AG09319 (cell line): ENCODE results near the gene GPLD1.
A peak's percentile ranks its signal among the peaks of the same experiment; 100 is the strongest.

Experiments
- DNase-seq: peaks from one replicate; pipeline ENCODE4 v3.0.0-alpha.2; 2010; ENCODE audit warnings: low read depth; ENCODE audit errors: extremely low read depth
- CTCF ChIP-seq: IDR thresholded peaks from 2 replicates; pipeline ENCODE4 v1.5.1; 2011; ENCODE audit warnings: low read depth, mild to moderate bottlenecking, inconsistent platforms, low read length, moderate library complexity

Gene GPLD1

DNA sequence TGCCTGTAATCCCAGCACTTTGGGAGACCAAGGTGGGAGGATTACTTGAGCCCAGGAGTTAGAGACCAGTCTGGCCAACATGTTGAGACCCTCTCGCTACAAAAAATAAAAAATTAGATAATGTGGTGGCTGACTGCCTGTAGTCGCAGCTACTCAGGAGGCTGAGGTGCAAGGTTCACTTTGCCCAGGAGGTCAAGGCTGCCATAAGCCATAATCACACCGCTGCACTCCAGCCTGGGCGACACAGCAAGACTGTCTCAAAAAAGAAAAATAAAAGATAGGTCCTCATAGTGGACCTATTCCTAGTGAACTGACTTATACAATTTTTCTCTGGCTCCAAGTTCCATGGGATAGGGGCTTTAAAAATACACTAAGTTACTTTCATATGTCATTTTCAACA is 44.8 kb downstream of the GPLD1 start:
- no peak for DNase-seq
- no peak for TF ChIP-seq CTCF

DNA sequence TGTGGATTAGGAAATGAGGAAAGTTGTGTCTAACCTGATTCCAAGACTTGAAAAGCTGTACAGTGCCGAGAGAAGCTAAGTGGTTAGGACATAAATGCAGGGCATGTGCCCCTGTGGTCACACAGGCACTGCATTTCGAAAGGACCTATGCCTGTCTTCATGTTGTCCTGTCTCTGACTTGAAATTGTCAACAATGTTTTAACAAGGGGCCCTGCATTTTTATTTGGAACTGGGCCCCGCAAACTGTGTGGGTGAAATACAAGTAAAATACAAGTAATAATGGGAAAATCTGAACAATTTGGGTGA is 47.8 kb downstream of the GPLD1 start:
- no peak for DNase-seq
- TF ChIP-seq CTCF = no peak

DNA sequence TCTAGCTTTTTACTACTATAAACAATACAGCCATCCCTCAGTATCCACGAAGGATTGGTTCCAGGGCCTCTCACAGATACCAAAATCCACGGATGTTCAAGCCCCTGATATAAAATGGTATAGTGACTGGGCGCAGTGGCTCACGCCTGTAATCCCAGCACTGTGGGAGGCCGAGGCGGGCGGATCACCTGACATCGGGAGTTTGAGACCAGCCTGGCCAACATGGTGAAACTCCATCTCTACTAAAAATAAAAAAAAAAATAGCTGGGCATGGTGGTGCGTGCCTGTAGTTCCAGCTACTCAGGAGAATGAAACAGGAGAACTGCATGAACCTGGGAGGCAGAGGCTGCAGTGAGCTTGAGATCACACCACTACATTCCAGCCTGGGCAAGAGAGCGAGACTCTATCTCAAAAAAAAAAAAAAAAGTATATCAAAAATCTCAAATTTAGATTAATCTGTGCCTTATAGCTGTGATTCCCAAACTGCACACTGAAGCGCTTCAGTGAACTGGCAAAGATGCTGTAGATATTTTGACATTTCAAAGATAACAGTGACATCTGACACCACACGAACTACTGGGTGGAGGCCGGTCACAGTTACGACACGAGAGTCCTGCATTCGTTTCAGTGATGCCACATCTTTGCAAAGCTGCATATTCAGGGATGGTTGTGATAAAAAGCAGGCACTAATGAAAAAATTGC is 48.3 kb downstream of the GPLD1 start:
- no peak for DNase-seq
- TF ChIP-seq CTCF = no peak

GRCh38 chr6:24439858-24440539 is 49.4 kb downstream of the GPLD1 start:
- TF ChIP-seq CTCF = no peak
- DNase-seq = no peak

- no peak for DNase-seq
- no peak for TF ChIP-seq CTCF
Observed at GRCh38 chr6:24436979-24437378, 52.4 kb downstream of the GPLD1 start.

DNA sequence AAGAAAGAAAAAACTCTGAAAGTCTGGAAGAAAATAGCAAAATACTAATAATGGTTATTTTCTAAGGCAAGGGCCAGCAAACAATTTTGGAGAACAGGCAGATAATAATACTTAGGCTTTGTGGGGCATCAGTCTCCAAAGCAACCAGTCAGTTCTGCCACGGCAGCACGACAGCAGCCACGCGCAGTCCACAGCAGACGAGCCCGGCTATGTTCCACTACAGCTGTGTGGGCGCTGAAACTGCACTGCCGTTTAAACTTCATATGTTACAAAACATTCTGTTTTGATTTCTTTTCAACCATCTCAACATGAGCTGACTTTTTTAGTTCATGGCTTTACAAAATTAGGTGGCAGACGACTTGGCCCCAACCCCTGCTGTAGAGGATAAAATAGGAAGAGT is 56.8 kb downstream of the GPLD1 start:
- DNase-seq = no peak
- no peak for TF ChIP-seq CTCF

DNA sequence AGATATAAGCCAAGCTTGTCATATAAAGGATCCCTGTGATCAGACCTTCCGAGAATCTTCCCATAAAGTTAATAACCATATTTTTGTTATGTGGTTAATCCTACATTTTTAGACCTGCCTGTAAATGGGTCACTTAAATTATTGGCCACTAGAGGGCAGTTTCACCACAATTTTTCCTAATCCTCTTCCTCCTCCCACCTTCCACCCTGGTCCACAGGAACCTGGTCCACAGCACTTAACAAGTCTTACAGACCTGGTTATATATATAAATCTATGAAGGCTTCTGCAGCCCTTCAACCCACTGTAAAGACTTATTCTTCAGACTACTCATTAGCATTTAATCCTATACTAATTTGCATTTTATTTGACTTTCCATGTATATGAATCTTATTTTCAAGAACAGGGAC is 58.3 kb downstream of the GPLD1 start:
- peak; percentile 64 for TF ChIP-seq CTCF
- DNase-seq = no peak
